ENCODE results near the gene NCBP1. TPM values are rescaled to one million over a fixed set of nuclear protein-coding genes. Genes with fewer than 3 reads are reported as not detected.

Gene NCBP1
- polyA plus RNA-seq, 1 of the 3 experiments (the other 2 are of a cell fraction): 11.3 TPM

DNA sequence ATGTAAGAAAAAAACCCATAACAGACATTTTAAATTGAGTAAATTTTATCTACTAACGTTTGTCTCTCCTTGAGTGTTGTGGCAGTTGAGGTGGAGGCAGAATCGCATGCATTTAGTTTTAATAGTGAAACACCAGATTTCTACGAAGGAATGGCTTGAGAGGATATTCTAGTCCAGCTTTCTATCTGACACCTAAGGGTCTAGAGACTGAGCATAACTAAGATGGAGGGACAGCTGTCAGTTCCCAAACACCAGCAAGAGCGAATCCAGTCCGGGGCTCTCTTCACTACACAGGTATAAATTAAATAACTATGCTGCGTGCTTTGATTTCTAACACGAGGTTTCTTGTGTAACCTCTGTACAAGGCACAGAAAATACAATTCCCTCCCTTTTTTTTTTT lies 1.4 kb downstream of the NCBP1 start:
- H3K27me3 ChIP-seq (ENCODE audit: insufficient read depth): no peaks in the 10 kb centered on the region
- peaks cover 20 to 23% of the 10 kb centered on the region in 2 experiments; a peak in 3 of 4 replicates for H3K4me1 ChIP-seq (ENCODE audit: control insufficient read depth in 1 of 2, insufficient read depth in 2 of 2, low read depth in 1 of 2, low read length in 1 of 2)
- 47% methylated on average over 7 of the region's 7 CpGs for WGBS (ENCODE audit: low lambda C conversion rate)
- H2AFZ ChIP-seq (ENCODE audit: low read depth): no peak overlapping the region
- peak overlapping the region; percentile 11 to 99; a peak in 2 of 4 replicates for H3K27ac ChIP-seq (ENCODE audit: low read depth in 2 of 2, low read length in 1 of 2)
- POLR2A ChIA-PET: no interaction called here
- peaks cover 32% of the 10 kb centered on the region for H4K20me1 ChIP-seq (ENCODE audit: insufficient read depth)
- no peaks in the 10 kb centered on the region for H3K9me3 ChIP-seq
- H3K4me3 ChIP-seq (ENCODE audit: low read depth in 2 of 2, low read length in 1 of 2): peak overlapping the region; percentile 92 to 99
- H3K79me2 ChIP-seq (ENCODE audit: insufficient read depth): peaks cover 83% of the 10 kb centered on the region
- H3K36me3 ChIP-seq (replicated peaks in 1 of 2; ENCODE audit: control insufficient read depth in 1 of 2, insufficient read depth in 2 of 2, low read length in 1 of 2): peaks cover 5 to 24% of the 10 kb centered on the region in 2 experiments
- H3K4me2 ChIP-seq: peak overlapping the region; percentile 95
- DNase-seq: no peak
- TF ChIP-seq POLR2AphosphoS5 (IDR thresholded peaks at IDR 0.05; ENCODE audit: low read depth, low read length) (no peak), JUND (IDR thresholded peaks at IDR 0.05) (no peak), SIN3A (IDR thresholded peaks at IDR 0.05; ENCODE audit: borderline replicate concordance, low read depth, low read length) (no peak), FOXM1 (IDR thresholded peaks at IDR 0.05; ENCODE audit: low read depth) (no peak), NFIC (IDR thresholded peaks at IDR 0.05; ENCODE audit: borderline replicate concordance) (no peak), SMC3 (IDR thresholded peaks at IDR 0.05; ENCODE audit: low read depth, low read length) (no peak), YY1 (IDR thresholded peaks at IDR 0.05; ENCODE audit: low read depth) (no peak), RFX5 (IDR thresholded peaks at IDR 0.05; ENCODE audit: low read length) (no peak), CHD2 (IDR thresholded peaks at IDR 0.05; ENCODE audit: low read length, partially characterized antibody) (no peak), TCF12 (IDR thresholded peaks at IDR 0.05) (no peak), RCOR1 (IDR thresholded peaks at IDR 0.05; ENCODE audit: low read length) (no peak)
- TF ChIP-seq, protein P1, sequence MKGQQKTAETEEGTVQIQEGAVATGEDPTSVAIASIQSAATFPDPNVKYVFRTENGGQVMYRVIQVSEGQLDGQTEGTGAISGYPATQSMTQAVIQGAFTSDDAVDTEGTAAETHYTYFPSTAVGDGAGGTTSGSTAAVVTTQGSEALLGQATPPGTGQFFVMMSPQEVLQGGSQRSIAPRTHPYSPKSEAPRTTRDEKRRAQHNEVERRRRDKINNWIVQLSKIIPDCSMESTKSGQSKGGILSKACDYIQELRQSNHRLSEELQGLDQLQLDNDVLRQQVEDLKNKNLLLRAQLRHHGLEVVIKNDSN (IDR thresholded peaks at IDR 0.05; ENCODE audit: borderline replicate concordance, low read depth): no peak
- peak overlapping the region; percentile 98; the same call in 1 of the 2 replicates for H3K9ac ChIP-seq
- CTCF ChIA-PET: interaction anchor here (1.0 to 2.6 kb wide), 2 partner anchors 36 to 134 kb away, joined by 3 to 7 read pairs; partner anchors contain the start of gene TMOD1
- H3F3A ChIP-seq (replicated peaks; ENCODE audit: insufficient read depth): peaks cover 20% of the 10 kb centered on the region
- no peaks in the 10 kb centered on the region for H3K9me2 ChIP-seq

DNA sequence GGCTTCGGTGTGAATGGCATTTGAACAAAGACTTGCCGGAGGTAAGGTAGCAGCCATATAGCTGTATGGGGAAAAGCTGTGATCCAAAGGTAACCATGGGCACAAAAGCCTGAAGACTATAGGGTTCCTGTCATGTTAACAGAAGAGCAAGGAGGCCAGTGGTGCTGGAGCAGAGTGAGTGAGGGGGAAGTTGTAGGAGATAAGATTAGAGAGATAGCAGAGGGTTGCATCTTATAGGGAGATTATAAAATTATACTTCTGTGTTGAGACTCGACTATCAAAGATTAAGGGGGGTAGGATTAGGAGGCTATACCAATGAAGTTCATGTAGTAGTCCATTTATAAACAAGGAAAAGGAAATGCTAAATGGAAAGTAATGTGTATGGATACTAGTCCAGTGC lies 3.3 kb downstream of the NCBP1 start:
- peaks cover 83% of the 10 kb centered on the region for H3K79me2 ChIP-seq (ENCODE audit: insufficient read depth)
- peaks cover 14 to 18% of the 10 kb centered on the region in 2 experiments; a peak in 3 of 4 replicates for H3K4me1 ChIP-seq (ENCODE audit: control insufficient read depth in 1 of 2, insufficient read depth in 2 of 2, low read depth in 1 of 2, low read length in 1 of 2)
- ChIA-PET CTCF (interaction anchor here (0.7 to 2.2 kb wide), 3 partner anchors 21 to 35 kb away, joined by 3 to 9 read pairs (median 4); no protein-coding TSS in a partner anchor), POLR2A (no interaction called here)
- 63% methylated on average over 3 of the region's 3 CpGs for WGBS (ENCODE audit: low lambda C conversion rate)
- no peak overlapping the region for H3K4me3 ChIP-seq (ENCODE audit: low read depth in 2 of 2, low read length in 1 of 2)
- H3K27me3 ChIP-seq (ENCODE audit: insufficient read depth): no peaks in the 10 kb centered on the region
- DNase-seq: no peak
- H3K36me3 ChIP-seq (replicated peaks in 1 of 2; ENCODE audit: control insufficient read depth in 1 of 2, insufficient read depth in 2 of 2, low read length in 1 of 2): peaks cover 11 to 37% of the 10 kb centered on the region in 2 experiments
- H4K20me1 ChIP-seq (ENCODE audit: insufficient read depth): peaks cover 36% of the 10 kb centered on the region
- TF ChIP-seq RFX5 (IDR thresholded peaks at IDR 0.05; ENCODE audit: low read length): no peak
- no peak for TF ChIP-seq YY1 (IDR thresholded peaks at IDR 0.05; ENCODE audit: low read depth)
- TF ChIP-seq MEF2A (IDR thresholded peaks at IDR 0.05; ENCODE audit: borderline replicate concordance, low read depth): no peak
- no peak for TF ChIP-seq SMC3 (IDR thresholded peaks at IDR 0.05; ENCODE audit: low read depth, low read length)
- TF ChIP-seq ELF1 (IDR thresholded peaks at IDR 0.05): no peak
- TF ChIP-seq MXI1 (IDR thresholded peaks at IDR 0.05; ENCODE audit: low read depth, low read length): no peak
- no peak for TF ChIP-seq SIN3A (IDR thresholded peaks at IDR 0.05; ENCODE audit: borderline replicate concordance, low read depth, low read length)
- no peak for TF ChIP-seq FOXM1 (IDR thresholded peaks at IDR 0.05; ENCODE audit: low read depth)
- TF ChIP-seq, protein P2, sequence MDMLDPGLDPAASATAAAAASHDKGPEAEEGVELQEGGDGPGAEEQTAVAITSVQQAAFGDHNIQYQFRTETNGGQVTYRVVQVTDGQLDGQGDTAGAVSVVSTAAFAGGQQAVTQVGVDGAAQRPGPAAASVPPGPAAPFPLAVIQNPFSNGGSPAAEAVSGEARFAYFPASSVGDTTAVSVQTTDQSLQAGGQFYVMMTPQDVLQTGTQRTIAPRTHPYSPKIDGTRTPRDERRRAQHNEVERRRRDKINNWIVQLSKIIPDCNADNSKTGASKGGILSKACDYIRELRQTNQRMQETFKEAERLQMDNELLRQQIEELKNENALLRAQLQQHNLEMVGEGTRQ (IDR thresholded peaks at IDR 0.05; ENCODE audit: borderline replicate concordance, low read depth, low read length): no peak
- TF ChIP-seq EZH2phosphoT487 (IDR thresholded peaks at IDR 0.05; ENCODE audit: borderline replicate concordance, low read depth): no peak
- TF ChIP-seq, protein P3, sequence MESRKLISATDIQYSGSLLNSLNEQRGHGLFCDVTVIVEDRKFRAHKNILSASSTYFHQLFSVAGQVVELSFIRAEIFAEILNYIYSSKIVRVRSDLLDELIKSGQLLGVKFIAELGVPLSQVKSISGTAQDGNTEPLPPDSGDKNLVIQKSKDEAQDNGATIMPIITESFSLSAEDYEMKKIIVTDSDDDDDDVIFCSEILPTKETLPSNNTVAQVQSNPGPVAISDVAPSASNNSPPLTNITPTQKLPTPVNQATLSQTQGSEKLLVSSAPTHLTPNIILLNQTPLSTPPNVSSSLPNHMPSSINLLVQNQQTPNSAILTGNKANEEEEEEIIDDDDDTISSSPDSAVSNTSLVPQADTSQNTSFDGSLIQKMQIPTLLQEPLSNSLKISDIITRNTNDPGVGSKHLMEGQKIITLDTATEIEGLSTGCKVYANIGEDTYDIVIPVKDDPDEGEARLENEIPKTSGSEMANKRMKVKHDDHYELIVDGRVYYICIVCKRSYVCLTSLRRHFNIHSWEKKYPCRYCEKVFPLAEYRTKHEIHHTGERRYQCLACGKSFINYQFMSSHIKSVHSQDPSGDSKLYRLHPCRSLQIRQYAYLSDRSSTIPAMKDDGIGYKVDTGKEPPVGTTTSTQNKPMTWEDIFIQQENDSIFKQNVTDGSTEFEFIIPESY (IDR thresholded peaks at IDR 0.05; ENCODE audit: borderline replicate concordance, low read depth): no peak
- TF ChIP-seq, protein P4, sequence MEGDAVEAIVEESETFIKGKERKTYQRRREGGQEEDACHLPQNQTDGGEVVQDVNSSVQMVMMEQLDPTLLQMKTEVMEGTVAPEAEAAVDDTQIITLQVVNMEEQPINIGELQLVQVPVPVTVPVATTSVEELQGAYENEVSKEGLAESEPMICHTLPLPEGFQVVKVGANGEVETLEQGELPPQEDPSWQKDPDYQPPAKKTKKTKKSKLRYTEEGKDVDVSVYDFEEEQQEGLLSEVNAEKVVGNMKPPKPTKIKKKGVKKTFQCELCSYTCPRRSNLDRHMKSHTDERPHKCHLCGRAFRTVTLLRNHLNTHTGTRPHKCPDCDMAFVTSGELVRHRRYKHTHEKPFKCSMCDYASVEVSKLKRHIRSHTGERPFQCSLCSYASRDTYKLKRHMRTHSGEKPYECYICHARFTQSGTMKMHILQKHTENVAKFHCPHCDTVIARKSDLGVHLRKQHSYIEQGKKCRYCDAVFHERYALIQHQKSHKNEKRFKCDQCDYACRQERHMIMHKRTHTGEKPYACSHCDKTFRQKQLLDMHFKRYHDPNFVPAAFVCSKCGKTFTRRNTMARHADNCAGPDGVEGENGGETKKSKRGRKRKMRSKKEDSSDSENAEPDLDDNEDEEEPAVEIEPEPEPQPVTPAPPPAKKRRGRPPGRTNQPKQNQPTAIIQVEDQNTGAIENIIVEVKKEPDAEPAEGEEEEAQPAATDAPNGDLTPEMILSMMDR (IDR thresholded peaks at IDR 0.05): no peak
- TF ChIP-seq EP300 (IDR thresholded peaks at IDR 0.05; ENCODE audit: borderline replicate concordance in 1 of 2, low read depth in 1 of 2, low read length in 1 of 2): no peak
- TF ChIP-seq RCOR1 (IDR thresholded peaks at IDR 0.05; ENCODE audit: low read length): no peak
- no peak for TF ChIP-seq TEAD4 (IDR thresholded peaks at IDR 0.05; ENCODE audit: borderline replicate concordance, insufficient read depth)
- no peak for TF ChIP-seq TAF1 (IDR thresholded peaks at IDR 0.05; ENCODE audit: borderline replicate concordance, low read depth, low read length)
- H3K4me2 ChIP-seq: peak overlapping the region; percentile 28; the same call in 1 of the 2 replicates
- no peak overlapping the region for H3K9ac ChIP-seq
- peaks cover 18% of the 10 kb centered on the region for H3F3A ChIP-seq (replicated peaks; ENCODE audit: insufficient read depth)
- no peak overlapping the region for H2AFZ ChIP-seq (ENCODE audit: low read depth)
- no peaks in the 10 kb centered on the region for H3K9me3 ChIP-seq
- no peak overlapping the region; a peak in 1 of 4 replicates for H3K27ac ChIP-seq (ENCODE audit: low read depth in 2 of 2, low read length in 1 of 2)
- no peaks in the 10 kb centered on the region for H3K9me2 ChIP-seq

All from SK-N-SH (cell line).